VCaP (cell line): ENCODE data around the gene RNASE8.
"Not testable (repeated sequence)": the region's sequence is repeated elsewhere in the genome, so short reads cannot be mapped to it uniquely, and the experiment has no call there.

Experiments used
- H3K27ac ChIP-seq: fragments of 450-650 bp; 2 replicates; pipeline ENCODE4 v1.5.1; 2017
- TF ChIP-seq, protein P1 (sequence below): fragments of 450-650 bp; conservative IDR thresholded peaks from 2 replicates; pipeline ENCODE4 v1.5.1; 2017; ENCODE audit warnings: mild to moderate bottlenecking, moderate library complexity

The RNASE8 gene

DNA sequence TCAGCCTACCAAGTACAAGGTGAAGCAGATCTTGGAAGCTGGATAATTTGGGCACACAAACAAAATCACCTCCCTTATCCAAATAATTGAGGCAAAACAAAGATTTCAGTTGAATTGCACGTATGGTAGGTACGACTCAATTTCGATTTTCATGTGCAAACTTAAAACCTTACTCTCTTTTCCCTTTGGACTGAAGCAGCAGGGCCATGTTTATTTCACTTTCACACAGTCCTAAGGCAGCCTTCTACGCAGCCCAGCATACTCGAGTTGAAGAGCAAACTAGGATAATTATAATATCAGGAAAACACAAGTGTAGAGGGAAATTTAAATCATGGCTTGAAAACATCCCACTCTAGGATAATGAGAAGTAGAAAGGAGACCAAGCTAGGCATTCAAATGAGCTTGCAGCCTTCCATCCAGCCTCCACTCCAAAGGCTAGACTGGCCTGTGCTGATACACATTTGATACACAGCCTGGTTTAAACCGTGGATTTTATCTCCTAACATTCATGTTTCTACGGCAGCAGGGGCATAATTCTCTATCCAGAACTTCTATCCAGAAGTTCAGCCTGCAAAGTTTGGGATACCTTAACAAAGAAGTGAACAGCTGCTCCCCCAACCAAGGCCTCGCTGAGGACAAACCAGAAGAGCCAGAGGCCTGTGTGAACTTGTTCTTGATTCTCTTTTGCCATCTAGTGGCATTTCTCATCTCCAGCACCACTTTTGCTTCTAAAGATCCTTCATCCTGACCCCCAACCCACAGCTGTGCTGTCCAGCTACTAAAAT is 17.8 kb upstream of the RNASE8 start:
- TF ChIP-seq, protein P1, sequence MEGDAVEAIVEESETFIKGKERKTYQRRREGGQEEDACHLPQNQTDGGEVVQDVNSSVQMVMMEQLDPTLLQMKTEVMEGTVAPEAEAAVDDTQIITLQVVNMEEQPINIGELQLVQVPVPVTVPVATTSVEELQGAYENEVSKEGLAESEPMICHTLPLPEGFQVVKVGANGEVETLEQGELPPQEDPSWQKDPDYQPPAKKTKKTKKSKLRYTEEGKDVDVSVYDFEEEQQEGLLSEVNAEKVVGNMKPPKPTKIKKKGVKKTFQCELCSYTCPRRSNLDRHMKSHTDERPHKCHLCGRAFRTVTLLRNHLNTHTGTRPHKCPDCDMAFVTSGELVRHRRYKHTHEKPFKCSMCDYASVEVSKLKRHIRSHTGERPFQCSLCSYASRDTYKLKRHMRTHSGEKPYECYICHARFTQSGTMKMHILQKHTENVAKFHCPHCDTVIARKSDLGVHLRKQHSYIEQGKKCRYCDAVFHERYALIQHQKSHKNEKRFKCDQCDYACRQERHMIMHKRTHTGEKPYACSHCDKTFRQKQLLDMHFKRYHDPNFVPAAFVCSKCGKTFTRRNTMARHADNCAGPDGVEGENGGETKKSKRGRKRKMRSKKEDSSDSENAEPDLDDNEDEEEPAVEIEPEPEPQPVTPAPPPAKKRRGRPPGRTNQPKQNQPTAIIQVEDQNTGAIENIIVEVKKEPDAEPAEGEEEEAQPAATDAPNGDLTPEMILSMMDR = peak; percentile 81
- 0 out of 2 replicates have a peak overlapping the region, but pooled peaks have one; percentile 11 for H3K27ac ChIP-seq

DNA sequence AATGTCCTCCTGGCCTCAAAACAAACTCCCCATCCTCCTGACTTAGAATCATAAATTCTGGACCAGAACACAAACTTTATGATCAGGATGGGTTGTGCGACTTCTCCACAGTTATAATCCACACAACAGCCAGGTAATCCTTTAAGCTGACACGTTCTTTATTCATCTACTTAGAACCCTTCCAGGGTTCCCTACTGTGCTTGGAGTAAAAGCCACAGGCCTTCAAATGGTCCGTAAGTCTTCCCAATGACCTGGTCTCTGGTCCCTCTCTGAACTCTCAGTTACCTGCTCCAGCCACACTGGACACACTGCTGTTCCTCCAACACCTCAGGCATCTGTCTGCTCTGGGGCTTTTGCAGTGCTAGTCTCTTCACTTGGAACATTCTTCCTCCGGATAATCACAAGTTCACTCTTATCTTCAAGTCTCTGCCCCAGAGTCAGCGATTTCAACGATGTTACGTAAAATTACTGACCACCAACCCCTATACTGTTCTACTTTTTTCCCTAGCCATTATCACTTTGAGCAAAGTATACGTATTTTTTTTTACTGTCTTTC is 17.2 kb upstream of the RNASE8 start:
- H3K27ac ChIP-seq = no peak overlapping the region
- TF ChIP-seq, protein P1 = peak; percentile 54

DNA sequence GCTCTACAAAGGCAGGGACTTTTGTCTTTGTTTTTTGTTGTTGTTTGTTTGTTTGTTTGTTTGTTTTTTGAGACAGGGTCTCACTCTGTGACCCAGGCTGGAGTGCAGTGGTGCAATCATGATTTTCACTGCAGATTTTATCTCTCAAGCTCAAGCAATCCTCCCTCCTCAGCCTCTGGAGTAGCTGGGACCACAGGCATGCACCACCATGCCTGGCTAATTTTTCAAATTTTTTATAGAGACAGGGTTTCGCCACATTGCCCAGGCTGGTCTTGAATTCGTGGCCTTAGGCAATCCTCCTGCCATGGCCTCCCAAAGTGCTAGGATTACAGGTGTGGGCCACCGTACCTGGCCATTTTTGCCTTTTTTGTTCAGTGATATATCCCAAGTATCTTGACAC is 16.7 kb upstream of the RNASE8 start:
- H3K27ac ChIP-seq = not testable (repeated sequence)

DNA sequence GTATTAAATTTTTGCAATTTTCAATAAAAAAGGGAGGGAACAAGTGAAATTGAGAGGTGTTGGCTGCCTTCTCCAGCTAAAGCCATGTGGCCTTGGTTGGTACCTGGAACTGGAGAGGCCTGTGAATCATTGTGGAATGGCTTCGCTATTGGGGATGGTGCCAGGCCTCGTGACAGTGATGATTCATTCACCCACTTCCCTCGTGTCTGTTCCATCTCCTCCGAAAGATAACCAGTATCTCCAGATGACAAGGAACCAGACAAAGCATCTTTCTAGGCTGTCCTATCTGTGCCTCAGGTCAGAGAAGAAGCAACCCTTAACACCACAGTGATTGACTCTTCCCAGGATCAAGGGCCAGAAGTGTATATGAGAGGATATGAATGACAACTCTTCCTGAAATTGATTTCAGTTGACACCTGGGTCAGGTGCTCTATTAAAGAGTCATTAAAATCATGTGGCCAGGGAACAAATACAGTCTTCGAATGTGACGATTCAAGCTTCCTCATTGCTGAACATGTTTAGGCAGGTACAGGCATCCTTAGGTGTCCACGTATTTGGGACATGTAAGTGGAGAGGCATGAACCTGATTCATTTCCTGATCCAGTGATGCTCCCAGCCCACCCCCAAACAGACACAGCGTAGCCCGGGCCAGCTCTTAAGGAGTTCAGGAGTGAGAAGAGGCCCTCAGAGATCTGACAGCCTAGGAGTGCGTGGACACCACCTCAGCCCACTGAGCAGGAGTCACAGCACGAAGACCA is 15.8 kb upstream of the RNASE8 start, which contains the start of gene RNASE7:
Gene RNASE7, plus strand, starts transcription at position 687 of the 758 bp plus-strand sequence. CDS start 631 bp downstream, outside the sequence.
- H3K27ac ChIP-seq = no peak within 1 kb of the TSS; the same call in 1 of the 2 replicates
- TF ChIP-seq, protein P1 = no peak

DNA sequence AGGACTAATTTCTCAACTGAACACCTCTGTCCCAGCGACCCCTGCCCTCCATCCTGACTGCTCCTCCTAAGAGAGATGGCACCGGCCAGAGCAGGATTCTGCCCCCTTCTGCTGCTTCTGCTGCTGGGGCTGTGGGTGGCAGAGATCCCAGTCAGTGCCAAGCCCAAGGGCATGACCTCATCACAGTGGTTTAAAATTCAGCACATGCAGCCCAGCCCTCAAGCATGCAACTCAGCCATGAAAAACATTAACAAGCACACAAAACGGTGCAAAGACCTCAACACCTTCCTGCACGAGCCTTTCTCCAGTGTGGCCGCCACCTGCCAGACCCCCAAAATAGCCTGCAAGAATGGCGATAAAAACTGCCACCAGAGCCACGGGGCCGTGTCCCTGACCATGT is 14.7 kb upstream of the RNASE8 start:
- no peak overlapping the region for H3K27ac ChIP-seq
- TF ChIP-seq, protein P1 = no peak

DNA sequence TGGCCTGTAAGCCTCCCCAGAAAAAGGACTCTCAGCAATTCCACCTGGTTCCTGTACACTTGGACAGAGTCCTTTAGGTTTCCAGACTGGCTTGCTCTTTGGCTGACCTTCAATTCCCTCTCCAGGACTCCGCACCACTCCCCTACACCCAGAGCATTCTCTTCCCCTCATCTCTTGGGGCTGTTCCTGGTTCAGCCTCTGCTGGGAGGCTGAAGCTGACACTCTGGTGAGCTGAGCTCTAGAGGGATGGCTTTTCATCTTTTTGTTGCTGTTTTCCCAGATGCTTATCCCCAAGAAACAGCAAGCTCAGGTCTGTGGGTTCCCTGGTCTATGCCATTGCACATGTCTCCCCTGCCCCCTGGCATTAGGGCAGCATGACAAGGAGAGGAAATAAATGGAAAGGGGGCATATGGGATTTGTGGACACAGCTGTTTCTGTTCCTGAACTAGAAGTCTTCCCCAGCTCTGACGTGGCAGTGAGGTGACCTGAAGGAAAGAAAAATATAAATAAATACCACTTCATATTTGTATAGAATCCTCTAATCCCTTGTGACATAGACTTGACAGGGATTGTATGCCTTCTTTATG is 14.1 kb upstream of the RNASE8 start:
- peak overlapping the region; percentile 13; the same call in 1 of the 2 replicates for H3K27ac ChIP-seq
- TF ChIP-seq, protein P1 = no peak

DNA sequence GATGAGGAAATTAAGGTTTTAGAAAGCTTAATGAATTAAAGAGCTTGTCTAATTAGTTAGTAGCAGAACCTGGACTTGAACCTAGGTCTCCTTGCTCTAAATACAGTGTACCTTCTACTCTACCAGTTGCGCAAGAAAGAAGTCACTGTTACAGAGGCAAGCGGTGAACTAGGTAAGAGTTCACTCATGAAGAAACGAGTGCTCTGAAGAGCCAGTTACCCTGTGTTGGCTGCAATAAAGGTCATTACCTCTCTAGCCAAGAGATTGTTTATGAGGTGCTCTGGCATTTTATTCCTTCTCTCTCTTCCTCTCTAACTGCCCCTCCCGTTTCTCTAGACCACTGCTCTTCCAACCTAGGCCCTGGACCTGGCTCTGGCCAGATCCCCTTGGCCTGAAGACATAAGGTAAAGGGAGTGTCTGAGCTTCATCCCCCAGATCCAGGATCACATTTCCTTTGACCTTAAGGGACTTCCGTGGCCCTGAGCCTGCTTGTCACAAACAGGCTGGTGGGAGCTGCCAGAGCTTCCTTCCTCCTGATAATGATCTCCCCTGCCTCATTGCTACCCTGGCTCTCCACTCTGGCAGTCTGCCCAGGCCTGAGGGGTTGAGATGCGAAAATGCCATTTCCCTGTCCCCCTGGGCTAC is 13.5 kb upstream of the RNASE8 start:
- peak overlapping the region; percentile 13; the same call in 1 of the 2 replicates for H3K27ac ChIP-seq
- TF ChIP-seq, protein P1 = no peak
